HG03060 (cell line): ENCODE measurements around the gene BTNL3.
"Not testable (repeated sequence)": the region's sequence is repeated elsewhere in the genome, so short reads cannot be mapped to it uniquely, and the experiment has no call there.

Experiments used
- ATAC-seq: cut with Tn5 transposase; IDR thresholded peaks from one replicate; pipeline ENCODE4 v1.9.1; 2021; ENCODE audit warnings: low read depth, moderate number of reproducible peaks; ENCODE audit not compliant: unreplicated experiment

Gene BTNL3

DNA sequence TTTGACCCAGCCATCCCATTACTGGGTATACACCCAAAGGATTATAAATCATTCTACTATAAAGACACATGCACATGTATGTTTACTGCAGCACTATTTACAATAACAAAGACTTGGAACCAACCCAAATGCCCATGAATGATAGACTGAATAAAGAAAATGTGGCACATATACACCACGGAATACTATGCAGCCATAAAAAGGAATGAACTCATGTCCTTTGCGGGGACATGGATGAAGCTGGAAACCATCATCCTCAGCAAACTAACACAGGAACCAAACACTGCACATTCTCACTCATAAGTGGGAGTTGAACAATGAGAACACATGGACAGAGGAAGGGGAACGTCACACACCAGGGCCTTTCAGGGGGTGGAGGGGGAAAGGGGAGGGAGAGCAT is 28.8 kb downstream of the BTNL3 start:
- ATAC-seq, result not testable (repeated sequence)

DNA sequence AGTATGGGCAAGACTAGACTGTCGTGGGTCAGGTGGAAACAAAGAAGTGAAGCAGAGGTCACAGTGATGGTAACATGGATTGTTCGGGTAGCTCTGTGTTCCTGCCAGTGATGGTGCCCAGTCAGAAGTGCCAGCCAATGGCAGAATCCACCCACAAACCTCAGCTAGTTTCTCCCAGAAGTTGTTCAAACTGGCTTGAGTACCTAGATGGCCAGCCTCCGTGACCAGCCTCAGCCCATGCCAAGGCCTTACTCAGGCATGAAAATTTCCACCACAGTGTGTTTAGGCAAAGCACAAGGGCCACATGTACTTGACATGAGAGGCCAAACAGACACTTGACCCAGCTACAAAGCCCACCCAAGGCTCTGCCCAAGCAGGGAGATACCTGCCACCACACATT is 32.0 kb downstream of the BTNL3 start:
- no peak for ATAC-seq

DNA sequence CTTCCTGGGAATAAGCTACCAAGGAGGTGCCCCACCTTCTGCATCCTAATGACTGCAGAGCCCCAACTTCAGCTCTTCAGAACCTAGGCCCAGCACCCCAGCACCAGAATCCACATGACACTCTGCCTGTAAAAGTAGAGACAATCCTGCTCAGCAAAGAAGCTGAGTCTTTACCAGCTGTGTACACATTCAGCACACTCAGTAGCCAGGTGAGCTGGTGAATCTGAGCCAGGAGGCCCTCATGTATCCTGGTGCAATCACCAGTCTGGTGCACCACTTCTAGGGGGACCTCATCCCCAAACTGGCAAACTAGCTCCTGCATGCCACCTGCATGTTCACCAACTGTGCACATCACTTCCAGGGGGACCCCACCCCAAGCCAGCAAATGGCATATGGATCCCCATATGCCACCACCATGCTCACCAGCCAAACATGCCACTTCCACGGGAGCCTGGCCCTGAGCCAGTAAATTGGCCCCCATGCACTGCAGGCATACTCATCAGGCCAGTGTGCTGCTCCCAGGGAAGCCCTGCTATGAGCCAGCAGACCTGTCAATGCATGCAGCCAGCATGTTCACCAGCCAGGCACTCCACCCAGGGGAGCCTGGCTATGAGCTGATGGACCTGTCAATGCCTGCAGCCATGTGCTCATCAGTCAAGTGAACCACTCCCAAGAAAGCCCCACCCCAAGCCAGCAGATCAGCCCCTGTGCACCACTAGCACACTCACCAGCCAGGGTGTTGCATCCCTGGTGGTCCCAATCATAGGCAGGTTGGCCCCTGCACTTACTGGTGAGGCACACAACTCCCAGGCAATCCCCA is 35.8 kb downstream of the BTNL3 start:
- no peak for ATAC-seq

DNA sequence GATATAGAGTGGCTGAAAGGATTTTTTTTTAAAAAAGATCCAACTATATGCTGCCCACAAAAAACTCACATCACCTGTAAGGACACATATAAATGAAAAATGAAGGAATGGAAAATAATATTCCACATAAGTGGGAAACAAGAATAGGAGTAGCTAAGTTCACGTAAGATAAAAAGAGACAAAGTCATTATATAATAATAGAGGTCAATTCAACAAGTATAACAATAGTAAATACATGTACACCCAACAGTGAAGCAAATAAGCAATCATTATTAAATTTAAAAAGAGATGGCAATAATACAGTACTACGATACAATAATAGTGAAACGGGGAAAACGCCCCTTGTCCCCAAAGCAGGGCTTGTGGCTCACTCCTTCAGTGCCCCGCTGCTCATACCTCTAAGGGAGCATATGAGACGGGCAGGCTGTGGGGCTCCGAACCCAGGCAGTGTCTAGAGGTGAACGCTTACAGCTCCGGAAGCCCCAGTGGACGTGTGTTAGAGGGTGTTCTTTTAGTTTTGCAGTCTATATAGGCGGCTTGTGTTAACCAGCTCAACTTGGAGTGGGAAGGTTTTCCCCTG is 38.9 kb downstream of the BTNL3 start:
- ATAC-seq, result no peak

DNA sequence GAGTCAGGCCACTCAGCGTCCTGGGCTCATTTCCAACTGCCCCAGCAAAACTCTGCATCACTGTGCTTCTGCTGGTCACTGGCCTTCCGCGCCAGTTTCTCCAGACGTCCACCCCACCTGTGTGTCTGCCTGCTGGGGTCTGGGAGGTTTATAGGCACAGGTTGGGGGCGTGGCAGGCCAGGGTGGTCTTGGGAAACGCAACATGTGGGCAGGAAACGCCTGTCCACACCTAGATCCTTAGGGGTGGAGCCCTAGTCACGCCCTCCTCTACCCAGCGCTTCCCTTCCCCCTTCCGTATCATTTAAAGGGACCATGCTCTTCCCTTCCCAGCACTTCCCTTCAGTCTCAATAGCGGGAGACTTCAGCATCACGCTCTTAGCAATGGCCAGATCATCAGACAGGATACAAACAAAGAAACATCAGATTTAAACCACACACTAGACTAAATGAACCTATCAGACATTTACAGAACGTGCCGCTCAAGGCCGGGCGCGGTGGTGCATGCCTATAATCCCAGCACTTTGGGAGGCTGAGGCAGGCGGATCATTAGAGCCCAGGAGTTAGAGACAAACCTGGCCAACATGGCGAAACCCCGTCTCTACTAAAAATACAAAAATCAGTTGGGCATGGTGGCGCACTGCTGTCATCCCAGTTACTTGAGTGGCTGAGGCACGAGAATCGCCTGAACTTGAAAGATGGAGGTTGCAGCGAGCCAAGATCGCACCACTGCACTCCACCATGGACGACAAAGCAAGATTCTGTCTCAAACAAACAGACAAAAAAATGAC is 39.6 kb downstream of the BTNL3 start:
- ATAC-seq, result no peak

DNA sequence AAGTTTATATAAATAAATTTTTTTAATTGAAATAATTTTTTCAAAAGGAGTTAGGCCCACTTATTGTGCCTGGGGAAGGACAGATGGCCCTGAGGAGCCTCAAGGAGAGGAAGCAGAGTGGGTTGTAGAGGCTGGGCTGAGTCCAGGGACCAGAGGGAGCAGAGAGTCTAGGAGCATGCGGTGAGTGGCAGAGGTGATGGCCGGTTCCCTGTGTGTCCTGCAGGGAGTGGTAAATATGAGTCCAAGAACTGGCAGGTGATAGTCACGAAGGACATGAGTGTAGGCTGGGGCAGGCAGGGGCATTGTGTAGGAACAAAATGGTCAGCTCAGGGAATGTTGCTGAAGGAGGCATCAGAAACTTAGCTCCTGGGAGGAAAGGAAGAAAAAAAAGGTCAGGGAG is 43.1 kb downstream of the BTNL3 start:
- ATAC-seq, result no peak

DNA sequence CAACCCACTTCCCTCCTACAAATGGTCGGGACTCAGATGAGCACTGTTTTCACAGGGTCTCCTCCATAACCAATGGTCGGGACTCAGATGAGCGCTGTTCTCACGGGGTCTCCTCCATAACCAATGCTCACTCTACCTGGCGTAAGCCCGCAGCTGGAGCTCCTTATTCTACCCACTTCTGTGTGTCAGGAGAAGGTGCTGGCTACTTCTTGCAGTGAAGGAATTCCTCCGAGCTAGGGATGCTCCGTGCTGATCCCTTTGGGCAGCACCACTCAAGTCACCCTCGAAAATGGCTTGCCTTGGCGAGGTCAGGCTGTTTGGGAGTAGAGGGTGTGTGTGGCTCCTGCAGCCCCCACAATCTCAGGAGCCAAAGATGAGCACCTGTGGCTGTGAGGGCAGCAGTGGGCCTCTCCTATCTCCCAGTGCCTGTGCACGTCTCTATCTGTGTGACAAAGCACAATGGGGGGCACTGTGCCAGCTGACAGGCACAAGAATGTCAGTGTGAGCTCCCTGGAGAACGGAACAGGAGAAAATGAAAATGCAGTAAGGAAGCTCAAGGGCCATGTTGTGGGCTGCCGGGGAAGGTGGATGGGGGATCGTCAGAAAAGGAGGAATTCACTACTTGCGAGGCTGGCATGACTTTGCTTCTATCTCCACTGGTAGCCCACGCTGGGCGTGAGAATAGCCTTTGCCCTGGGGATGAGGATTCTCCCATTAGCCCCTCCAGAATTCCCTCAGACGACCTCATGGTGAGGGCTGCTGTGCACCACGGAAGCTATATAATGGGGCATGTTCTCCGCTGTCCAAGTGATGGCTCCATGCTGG is 47.6 kb downstream of the BTNL3 start:
- no peak for ATAC-seq

DNA sequence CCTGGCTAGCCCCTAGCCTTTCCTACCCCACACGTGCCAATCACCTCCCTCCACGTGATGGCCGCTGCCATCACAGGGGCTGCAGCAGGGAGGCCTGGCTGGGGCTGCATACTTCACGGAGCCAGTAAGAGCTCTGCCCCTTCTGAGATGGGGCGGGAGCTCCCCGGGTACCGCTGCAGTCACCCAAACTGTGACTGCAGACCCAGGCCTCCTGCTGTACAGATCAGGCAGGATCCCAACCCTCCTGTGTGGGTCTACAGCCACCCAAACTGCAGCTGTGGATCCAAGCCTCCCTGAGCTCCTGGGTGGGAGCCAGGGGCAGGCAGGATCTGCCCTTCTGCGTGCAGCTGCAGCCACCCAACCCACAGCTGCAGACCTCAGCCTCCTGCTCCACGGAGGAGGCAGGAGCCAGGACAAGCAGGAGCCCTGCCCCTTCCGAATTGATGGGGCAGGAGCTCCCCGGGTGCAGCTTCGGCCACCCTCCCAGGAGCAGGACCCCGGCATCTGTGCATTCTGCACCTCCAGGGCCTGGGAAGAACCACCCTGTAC is 48.2 kb downstream of the BTNL3 start:
- ATAC-seq, result no peak

DNA sequence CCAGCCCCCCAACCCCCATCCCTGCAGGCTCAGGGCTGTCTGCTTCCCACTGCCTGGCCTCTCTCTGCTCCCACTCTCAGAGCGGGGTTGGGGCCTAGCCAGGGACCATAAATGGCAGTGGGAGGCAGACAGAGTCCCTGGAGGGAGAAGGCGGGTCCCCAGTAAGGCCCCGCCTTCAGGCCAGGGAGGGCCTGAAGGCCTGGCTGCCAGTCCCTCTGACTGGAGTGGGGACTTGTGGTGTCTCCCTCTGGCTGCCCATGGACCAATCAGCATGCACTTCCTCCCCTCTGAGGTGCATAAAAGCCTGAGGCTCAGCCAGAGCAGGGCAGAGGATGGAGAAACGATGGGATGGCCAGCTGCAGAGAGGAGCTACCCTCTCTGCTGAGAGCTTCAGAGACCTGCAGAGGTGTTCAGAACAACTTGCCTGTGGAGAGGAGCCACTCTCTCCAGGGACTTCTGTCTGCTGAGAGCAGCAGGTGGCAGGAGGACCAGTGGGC is 48.8 kb downstream of the BTNL3 start:
- no peak for ATAC-seq

DNA sequence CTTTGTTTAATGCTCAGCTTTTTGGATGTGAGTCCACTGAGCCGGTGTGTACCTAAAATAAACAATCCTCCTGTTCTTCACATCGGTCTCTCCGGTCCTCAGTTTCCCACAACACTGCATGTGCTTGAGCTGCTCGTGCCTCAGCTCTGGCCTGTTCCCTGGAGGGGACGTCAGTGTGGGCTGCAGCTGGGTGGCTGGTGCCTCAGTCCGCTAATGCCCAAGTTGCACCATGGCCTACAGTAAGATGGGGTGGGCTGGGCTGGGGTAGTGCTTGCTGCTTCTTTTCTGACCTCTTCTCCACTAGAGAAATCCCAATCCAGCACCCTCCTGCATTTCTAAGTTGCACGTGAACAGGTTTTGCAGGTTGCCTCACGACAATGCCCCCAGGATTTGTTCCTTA is 50.8 kb downstream of the BTNL3 start:
- ATAC-seq, result no peak

DNA sequence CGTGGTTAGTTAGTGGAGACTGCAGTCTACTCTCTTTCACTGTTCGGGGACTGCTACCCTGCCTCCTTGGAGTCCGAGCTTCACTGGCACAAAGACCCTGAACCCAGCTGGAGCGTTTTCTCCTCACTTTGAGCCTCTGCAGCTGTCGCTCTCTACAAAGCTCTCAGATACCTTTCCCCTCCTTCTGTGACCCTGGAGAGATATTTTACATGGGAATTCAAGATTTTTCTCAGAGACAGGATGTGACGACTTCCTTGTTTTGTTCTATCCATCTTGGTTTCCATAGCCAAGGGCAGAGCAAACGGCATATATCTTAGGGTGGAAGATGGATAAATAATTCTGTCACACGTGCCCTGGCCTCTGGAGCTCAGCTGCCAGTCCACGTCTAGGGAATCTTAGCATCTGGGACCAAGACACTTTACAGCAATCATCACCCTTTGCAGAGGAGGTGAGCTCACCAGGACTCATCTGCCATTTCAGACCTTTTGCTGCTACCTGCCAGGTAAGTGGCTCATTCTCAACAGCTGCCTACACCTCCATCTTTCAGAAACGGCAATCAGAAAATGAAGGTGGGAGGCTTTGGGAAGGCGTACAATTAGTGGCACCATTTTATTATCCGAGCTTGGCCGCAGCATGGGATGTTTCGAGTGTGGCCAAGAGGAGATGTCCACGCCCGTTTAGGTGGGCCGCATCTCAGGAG is 51.4 kb downstream of the BTNL3 start, which contains the start of gene BTNL9:
BTNL9 (plus strand) TSS at position 336 of the 700 bp plus-strand sequence. CDS start 5,224 bp downstream, outside the sequence.
- no peak for ATAC-seq

DNA sequence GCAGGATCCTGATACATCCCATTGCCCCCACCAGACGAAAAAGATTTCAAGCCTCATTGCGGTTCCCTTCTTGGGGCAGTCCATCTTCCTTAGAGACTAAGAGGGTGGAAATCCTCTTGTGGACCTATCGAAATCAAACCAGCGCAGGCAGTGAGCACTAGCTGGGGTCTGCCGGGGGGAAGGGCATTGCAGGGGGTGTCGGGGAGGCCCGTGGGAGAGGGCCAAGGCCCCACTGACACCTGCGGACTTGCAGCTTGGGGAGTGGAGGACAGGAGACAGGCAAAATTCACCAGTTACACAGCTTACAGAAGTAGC is 51.9 kb downstream of the BTNL3 start:
- ATAC-seq, result no peak

DNA sequence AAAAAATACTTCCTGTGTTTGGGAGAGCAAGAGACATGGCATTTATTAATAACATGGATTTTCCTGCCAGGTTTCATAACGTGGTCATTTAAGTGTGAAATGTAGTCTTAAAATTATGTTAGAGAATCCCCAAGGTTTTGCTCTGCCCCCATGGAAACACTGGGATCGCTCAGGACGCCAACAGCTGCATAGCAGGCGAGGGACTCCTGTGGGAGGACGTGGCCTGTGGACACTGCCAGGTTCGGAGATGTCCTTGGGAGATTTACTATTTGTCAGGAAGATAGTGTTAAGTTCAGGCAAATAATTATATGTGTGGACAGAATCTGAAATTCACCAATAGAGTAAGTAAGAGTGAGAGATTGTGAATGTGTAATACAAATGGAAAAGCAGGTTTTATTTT is 52.4 kb downstream of the BTNL3 start:
- ATAC-seq, result no peak

DNA sequence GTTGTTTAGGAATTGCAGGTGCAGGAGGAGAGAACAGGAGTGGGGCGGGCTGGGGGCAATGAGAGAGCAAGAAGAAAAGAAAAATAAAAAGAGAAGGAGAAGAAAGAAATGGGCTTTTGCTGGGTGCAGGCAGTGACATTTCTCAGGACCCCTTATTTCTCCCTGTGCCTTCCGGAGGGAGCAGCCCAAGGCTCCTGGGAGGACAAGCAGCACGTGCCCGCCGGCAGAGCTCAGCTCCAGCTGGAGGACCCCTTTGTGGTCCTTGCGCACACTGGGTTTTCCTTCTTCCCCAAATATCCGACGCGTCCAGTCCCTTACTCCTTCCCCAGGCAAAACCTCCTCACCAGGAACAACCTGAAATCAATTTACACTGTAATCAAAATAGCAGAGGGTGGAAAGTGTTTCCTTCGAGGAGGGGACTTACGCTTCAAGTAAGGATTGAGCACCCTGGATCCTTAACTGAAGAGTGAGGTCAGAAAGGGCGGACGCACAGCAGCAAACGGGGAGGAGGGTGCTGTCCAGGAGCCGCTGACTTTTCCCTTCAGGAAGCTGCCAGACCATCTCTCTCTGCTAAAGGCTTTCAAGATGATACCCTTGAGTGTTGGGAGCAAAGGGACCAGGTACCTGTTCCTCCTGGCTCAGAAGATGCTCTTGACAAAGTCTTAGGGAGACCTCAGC is 53.5 kb downstream of the BTNL3 start:
- ATAC-seq, result no peak

DNA sequence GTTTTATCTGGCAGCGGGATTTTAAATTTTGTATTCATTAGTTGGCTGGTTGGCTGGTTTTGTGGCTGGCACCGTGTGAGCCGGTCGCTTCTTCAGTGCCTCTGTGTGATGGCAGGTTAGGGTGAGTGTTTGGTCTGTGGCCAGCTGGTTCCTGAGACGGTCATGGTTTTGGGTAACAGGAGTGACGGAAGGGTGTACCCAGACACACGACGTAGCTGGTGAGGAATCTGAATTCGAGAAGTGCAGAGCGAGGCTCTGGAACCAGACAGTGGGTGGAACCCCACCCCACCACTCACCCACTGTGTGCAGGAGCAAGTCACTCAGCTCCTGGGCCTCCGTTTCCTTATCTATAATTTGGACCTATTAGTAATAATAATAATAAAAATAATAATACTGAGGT is 54.1 kb downstream of the BTNL3 start:
- ATAC-seq, result no peak

DNA sequence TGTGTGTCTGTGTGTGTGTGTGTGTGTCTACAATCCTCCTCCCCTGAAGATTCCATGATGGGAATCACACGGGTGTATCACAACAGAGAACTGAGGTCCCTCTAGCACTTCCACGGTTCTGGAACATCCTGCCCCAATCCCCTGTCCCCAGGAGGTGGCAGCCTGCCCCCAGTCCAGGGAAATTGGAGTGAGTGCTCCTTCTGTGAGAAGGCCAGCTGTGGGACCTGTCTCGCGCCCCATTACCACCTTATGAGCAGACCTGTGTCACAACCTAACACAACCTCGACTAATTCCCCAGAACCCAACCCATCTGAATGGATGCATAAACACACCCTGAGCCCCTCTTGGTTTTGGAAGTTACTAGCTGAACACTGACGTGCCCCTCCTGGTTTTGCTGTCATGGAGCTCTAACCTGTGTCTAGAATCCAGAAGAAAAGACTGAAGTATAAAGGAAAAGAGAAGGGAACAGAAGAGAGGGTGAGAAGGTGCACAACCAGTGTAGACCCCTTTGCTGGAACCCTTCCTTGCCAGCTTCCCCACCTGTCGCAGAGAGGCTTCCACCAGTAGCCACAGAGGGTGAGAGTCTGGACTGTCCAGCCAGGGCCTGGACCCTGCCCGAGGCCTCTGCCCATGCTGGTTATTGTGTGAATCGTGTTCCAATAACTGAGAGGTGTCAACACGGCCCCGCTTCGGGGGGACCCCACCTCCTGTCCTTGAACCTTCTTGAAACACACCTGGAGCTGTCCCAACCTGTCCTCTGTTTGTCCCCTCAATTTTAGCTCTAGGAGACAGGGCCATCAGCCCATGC is 54.8 kb downstream of the BTNL3 start:
- no peak for ATAC-seq

DNA sequence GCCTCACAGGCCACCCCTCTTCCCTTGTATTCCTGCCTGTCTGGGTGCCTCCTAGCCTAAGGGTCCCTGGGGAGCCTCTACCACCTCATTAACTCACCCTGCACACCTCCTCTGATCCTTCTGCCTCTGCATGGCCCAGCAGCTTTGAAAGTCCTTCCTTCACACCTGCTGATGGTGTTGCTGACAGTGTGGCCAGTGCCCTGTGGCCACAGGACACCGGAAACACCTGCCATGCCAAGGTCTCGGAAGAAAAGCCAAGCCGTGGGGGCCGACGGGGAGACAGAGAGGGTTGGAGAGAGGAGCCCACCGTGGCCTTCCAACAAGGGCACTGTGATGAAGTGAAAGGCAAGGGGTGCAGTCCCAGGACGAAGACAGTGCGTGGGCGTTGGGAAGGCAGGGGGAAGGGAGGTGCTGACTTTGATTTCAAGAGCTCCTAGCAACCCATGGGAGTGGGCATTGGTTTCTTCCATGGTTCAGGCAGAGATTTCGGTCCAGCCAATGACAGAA is 55.5 kb downstream of the BTNL3 start:
- ATAC-seq, result no peak

DNA sequence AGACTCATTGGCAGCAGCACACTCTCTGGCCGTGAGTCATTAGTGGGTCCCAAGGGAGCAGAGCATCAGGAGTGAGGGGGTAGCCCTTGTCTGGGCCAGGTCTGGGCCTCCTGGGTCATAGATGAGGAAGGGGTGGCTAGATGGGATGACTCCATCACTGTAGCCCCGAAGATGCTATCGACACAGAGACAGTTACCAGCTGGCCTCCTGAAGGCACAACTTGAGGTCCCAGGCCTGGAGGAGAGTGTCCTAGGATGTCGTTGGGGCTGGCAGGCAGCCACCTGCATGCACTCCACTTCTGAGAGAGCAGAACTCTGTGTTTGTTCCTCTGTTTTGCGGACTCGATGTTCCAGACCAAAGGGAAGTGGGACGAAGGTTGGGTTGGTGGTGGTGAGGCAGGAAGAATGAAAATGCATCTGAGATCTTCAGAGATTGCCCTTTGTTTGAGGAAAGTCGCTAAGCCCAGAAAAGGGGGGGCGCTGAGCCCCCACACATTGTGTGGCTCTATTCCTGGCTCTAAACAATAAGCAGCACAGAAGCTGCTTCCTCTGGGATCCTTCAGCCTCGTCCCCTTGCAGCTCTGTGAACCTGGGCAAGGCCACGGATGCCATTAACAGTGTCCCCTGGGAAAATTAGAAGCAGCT is 56.1 kb downstream of the BTNL3 start:
- no peak for ATAC-seq
